ENCODE results near the gene TSR3. TPM values are rescaled to one million over a fixed set of nuclear protein-coding genes. Genes with fewer than 3 reads are reported as not detected.

The TSR3 gene
- total and polyA plus RNA-seq, 2 donors (not counting 1 experiment from before 2014, with no cell fraction given) = 35.7 to 43.7 TPM

GRCh38 chr16:1374418-1375297 lies 23.0 kb upstream of the TSR3 start:
- Mint-ChIP-seq H3K9me3 (ENCODE audit: insufficient read depth) (no peaks in the 10 kb centered on the region), H3K4me1 (peaks cover 9% of the 10 kb centered on the region), H3K27ac (no peak overlapping the region), H3K4me3 (no peak overlapping the region), H3K27me3 (no peaks in the 10 kb centered on the region)
- no peak overlapping the region for H3K9ac ChIP-seq (ENCODE audit: low read length)
- H3K4me3 ChIP-seq (ENCODE audit: control extremely low read depth in 1 of 5, extremely low read depth in 1 of 5, insufficient read depth in 1 of 5, low read depth in 2 of 5, low read length in 4 of 5) = no peak overlapping the region
- no peak for ATAC-seq (ENCODE audit: low read depth)
- WGBS (ENCODE audit: insufficient coverage) = 97% methylated on average over 45 of the region's 46 CpGs
- ChIA-PET CTCF (interaction anchor here (1.3 kb wide), 1 partner anchor 9 kb away, joined by 3 read pairs; no protein-coding TSS in a partner anchor), POLR2A (no interaction called here)
- H3K79me2 ChIP-seq (ENCODE audit: control insufficient read depth, insufficient read depth, low read length) = peaks cover 36% of the 10 kb centered on the region
- no peaks in the 10 kb centered on the region for H3K27me3 ChIP-seq (replicated peaks in 1 of 4; ENCODE audit: control extremely low read depth in 1 of 4, control insufficient read depth in 3 of 4, insufficient read depth in 4 of 4, low read length in 3 of 4)
- H4K20me1 ChIP-seq (ENCODE audit: control insufficient read depth, insufficient read depth, low read length, poor library complexity, severe bottlenecking) = peaks cover 65% of the 10 kb centered on the region
- H3K36me3 ChIP-seq (replicated peaks in 1 of 2; ENCODE audit: control extremely low read depth in 1 of 2, control insufficient read depth in 1 of 2, extremely low read depth in 1 of 2, insufficient read depth in 2 of 2, low read length in 1 of 2) = peaks cover 0 to 27% of the 10 kb centered on the region in 2 experiments
- H3K4me1 ChIP-seq (ENCODE audit: control insufficient read depth in 2 of 2, insufficient read depth in 2 of 2, low read length in 2 of 2) = peaks cover 5 to 7% of the 10 kb centered on the region in 2 donors
- intact Hi-C loops (cut with micrococcal nuclease) = loop anchor here (5.0 kb wide), 1 partner anchor 38 kb away; the partner anchor contains the start of gene UNKL
- no peak overlapping the region for H3K27ac ChIP-seq (ENCODE audit: low read length in 2 of 2)
- H3K4me2 ChIP-seq (replicated peaks; ENCODE audit: low read depth, low read length, poor library complexity, severe bottlenecking) = no peak overlapping the region
- H3K9me3 ChIP-seq (ENCODE audit: control extremely low read depth in 1 of 3, control insufficient read depth in 2 of 3, insufficient read depth in 1 of 3, low read length in 2 of 3) = no peaks in the 10 kb centered on the region
- TF ChIP-seq CTCF (IDR thresholded peaks at IDR 0.05) (no peak), EZH2 (IDR thresholded peaks at IDR 0.05; ENCODE audit: borderline replicate concordance, insufficient read depth, low read depth, low read length, poor library complexity, severe bottlenecking) (no peak)
- no peak for DNase-seq
- H2AFZ ChIP-seq (ENCODE audit: insufficient read depth, low read depth, low read length, poor library complexity, severe bottlenecking) = no peak overlapping the region

Measured in B cell (primary cell).